GM19193 (cell line): Measurements from ENCODE around the gene BMP2K.

ENCODE experiments used
- POLR2A ChIP-seq: IDR thresholded peaks from 4 replicates; pipeline ENCODE4 v1.6.1; 2011; ENCODE audit not compliant: insufficient read depth, insufficient read length; ENCODE audit errors: extremely low read depth

Gene BMP2K

DNA sequence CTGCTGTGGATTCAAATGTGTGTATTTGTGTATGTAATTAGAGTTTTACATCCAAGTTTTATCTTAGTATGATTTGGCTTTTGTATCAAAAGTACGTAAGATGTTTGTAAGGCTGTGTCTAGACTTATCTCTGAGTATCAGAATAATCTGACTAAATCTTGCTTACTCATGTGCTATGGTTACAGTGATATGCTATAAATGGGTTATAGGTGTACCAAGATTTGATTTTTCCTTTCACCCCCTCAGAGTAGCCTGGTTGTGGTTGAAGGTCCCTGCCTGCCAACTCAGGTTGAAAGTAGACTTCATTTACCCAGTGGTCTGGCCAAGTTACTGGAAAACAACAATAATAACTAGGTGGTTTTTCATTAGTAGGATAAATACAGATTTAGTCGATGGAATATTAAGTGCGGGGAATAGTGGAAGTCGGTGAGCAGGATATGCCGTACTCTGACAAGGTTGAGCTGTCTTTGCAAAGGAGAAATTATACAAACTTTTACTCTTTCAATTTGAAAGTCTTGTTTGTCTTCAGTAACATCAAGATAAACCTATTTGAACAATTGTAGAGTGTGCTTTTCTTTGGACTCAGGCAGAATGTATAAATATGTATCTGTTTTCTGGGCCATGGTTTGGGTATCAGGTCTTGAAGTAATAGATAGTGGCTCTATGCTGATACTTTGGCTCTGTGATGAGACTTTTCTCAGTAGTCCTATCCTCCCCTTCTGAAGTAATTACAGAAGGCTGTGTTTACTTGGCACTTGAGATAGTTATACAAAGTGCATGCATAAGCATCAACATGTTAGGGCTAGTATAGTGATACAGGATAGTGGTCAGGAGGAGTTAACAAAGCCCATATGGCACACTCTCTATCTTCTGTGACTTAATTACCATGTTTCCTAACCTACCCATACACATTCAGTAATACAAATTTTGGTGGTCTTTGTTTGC is 23.7 kb downstream of the BMP2K start:
- TF ChIP-seq POLR2A = no peak

DNA sequence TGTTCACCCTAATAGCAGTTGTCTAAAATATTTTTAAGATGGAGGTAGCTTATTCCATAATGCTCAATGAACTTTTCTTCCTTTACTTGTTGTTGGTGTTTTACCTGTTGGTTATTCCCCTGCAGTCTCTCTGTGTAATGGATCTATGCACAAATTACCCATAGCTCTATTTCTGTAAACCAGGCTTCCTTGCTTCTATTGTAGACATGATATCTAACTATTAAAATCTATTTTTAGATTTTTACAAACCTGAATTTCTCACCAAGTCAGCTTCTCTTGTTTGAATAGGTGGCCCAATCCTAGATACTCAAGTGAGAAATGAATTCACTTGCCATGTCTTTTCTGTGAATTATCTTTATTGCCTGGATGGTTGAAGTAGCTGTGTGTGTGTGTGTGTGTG is 24.8 kb downstream of the BMP2K start:
- TF ChIP-seq POLR2A = no peak

DNA sequence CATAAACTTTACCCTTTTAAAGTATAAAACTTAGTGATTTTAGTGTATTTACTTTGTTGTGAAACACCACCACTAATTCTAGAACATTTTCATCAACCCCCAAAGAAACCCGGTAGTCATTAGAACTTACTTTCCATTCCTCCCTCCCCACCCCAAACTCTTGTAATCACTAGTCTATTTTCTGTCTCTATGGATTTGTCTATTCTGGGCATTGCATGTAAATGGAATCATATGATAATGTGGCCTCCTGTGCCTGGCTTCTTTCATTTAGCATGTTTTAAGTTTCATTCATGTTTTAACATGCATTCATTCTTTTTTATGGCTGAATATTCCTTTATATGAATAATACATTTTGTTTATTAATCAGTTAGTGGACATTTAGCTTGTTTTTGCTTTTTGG is 27.8 kb downstream of the BMP2K start:
- no peak for TF ChIP-seq POLR2A

DNA sequence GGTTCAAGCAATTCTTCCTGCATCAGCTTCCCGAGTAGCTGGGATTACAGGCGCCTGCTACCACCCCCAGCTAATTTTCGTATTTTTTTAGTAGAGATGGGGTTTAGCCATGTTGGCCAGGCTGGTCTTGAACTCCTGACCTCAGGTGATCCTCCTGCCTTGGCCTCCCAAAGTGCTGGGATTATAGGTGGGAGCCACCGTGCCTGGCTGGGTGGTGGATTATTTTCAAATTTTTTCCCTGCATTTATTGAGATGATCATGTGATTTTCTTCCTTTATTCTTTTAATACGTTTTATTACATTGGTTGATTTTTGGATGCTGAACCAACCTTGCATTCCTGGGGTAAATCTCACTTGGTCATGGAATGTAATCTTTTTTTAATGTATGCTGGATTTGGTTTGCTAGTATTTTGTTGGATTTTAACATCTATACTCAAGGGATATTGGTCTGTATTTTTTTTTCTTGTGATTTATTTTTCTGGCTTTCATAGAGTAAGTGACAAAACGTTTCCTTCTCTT is 30.9 kb downstream of the BMP2K start:
- TF ChIP-seq POLR2A = no peak

DNA sequence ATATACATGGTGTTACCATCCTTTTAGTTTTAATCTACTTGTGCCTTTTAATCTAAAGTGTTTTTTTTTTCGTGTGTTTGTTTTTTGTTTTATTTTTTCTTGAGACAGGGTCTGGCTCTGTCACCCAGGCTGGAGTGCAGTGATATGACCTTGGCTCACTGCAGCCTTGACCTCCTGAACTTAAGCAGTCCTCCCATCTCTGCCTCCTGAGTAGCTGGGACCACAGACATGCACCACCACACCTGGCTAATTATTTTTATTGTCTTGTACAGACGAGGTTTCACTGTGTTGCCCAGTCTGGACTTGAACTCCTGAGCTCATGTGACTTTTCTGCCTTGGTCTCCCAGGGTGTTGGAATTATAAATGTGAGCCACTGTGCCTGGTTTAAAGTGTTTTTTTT is 33.1 kb downstream of the BMP2K start:
- TF ChIP-seq POLR2A = no peak

DNA sequence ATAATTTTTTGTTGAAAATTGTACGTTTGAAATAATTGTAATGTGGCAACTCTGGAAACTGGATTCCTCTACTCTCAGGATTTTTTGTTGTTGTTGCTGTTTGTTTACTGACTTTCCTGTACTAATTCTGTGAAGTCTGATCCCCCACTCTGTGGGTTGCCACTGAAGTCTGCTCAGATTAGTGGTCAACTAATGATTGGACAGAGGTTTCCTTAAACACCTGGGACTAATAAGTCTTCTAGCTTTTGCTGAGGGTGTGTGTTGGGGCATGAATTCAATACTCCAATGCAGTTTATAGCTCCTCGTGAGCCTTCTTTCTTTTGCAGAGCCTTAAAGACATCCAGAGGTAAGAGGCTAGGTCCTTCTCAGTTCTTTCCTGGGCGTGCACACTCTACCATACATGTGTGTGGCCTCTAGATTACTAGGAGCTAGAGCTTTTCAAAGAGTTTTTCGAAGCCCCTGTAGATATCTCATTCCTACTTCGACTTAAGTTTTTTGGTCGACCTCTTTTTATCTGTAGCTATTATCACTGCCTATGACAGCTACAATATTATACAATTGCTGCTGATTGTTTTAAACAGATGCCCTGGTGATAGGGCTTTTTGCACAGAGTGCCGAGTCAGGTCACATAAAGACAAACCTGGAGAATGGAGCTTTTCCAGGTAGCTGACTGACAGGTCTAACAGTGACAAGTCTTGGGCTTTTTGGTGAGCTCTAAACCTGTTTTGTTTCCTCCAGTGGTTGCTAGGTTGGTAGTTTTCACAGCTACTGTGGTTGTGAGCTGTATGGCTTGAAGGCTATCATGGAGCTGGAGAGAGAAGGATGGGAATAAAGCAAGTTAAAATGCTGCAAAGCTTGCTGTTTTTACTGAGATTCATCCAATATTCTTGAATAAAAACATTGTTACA is 34.0 kb downstream of the BMP2K start:
- TF ChIP-seq POLR2A = no peak

DNA sequence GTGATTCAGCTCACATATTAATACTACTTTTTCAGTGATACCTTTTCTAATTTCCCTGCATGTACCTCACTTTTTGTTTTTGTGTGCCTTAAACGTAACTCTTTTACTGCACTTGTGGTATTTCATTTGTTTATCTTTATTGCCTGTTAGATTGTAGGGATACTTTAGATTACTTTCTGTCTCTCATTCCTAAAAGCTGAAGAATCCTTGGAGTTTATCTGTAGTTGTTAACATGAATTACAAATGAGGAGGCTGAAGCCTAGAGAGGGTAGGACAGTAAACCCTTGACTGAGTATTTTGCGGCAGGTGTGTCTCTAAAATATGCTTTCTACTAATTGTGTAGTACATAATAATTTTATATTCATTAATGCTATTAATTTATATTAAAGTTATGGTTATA is 34.9 kb downstream of the BMP2K start:
- TF ChIP-seq POLR2A = no peak

DNA sequence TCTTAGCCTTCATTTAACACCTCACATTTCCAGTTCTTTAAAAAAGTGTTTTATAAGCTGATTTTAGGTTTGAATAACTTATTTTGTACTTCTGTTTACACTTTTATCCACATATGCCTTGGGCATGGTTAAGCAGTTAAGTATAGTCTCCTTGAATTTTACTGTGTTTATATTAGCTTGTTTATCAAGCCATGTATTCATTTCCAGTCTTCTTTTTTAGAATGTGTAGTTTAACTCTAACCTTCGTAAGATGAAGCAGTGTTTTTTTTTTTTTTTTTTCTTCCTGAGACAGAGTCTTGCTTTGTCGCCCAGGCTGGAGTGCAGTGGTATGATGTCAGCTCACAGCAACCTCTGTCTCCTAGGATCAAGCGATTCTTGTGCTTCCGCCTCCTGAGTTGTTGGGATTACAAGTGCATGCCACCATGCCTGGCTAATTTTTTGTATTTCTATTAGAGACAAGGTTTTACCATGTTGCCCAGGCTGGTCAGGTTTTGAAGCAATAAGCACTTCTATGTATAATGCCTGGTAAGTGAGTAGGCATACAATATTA is 42.5 kb downstream of the BMP2K start:
- TF ChIP-seq POLR2A = no peak

DNA sequence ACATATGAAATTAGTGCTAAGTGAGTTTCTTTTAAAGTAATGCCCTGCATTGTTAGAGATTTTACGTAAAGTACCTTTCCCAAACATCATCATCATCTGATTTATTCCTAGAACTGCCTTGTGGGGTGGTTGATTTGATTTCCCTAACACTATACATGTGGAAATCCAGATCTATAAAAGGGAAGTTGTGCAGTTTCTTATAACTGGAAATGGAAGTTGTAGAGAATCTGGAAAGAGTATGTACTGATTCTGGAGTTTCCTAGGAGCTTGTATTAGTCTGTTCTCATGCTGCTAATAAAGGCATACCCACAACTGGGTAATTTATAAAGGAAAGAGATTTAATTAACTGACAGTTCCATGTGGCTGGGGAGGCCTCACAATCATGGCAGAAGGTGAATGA is 47.9 kb downstream of the BMP2K start:
- no peak for TF ChIP-seq POLR2A

DNA sequence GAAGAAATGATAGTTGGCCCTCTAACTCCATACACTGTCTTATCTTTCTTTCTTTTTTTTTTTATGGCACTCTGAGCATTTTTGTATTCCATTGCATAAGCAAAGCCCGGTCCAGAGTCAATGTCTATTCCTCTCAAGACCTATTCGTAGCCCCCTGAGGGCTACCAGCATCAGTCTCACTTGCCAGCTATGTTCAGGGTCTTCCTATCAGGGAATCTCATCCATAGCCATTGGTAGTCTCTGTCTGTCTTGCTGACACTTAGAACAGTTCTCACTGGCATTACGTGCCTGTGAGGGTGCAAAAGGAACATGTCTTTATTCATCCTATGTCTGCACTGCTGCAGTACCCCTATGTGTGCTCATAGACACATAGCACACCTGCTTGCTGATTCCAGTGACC is 51.0 kb downstream of the BMP2K start:
- TF ChIP-seq POLR2A = no peak

DNA sequence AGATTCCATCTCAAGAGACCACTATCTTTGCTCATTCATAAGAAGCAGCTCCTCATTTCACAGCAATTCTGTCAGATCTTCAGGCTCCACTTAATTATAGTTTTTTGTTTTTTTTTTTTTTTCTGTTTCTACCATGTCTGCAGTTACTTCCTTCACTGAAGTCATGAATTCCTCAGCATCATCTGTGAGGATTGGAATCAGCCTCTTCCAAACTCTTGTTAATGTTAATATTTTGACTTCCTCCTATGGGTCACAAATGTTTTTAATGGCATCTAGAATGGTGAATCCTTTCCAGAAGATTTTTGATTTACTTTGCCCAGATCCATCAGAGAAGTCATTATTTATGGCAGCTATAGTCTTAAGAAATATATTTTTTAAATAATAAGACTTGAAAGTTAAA is 53.1 kb downstream of the BMP2K start:
- TF ChIP-seq POLR2A = no peak

DNA sequence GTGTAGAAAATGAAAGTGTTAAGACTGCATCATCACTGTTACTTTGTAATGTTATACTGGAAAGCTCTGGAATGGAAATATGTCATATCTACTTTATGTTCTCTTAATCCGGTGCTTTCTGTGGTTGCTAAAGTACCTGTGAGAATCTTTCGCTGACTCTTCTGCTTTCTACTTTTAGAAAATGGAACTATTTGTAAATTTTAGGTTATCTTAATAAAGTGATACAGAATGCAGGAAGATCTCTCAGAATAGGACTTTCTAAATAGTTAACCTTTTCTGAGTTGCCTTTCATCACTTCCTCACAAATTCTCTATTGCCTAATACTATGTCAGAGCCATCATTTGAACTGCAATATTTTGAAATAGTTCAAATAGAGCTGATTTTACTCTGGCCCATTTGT is 69.3 kb downstream of the BMP2K start:
- TF ChIP-seq POLR2A = no peak

DNA sequence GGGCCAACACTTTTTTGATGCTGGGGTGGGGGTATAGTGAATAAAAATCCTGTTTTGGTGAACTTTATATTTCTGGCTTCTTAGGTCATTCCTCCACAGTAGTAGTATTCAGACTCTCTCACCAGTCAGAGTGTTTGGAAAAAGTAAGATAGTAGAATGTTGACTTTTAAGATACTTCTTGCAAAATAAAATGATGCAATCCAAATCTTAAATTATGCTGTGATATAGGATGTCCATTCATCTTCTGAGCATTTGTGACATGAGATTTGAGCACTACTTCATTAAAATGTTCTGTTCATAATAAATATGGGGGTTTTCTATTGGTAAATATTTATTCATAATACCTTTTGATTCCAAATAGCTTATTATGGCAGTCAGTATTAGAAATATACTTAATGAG is 70.1 kb downstream of the BMP2K start:
- no peak for TF ChIP-seq POLR2A

DNA sequence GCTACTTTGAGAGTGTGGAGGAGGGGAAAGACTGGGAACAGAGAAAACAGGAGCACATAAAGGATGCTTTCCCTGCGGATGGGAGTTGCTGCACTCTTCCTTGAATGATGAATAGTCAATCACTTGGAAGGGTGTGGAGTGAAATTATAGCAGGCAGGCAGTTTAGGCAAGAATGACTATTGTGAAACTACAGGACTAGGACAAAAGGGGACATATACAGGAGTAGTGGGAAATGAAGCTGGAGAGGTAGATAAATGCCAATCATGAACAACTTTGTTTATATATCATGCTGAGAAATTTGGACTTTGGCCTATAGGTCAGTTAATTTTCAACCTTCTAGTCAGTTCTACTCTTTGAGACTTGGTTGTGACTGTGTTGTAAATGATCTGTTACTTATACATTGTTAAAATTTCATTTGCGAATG is 86.2 kb downstream of the BMP2K start:
- TF ChIP-seq POLR2A = no peak

DNA sequence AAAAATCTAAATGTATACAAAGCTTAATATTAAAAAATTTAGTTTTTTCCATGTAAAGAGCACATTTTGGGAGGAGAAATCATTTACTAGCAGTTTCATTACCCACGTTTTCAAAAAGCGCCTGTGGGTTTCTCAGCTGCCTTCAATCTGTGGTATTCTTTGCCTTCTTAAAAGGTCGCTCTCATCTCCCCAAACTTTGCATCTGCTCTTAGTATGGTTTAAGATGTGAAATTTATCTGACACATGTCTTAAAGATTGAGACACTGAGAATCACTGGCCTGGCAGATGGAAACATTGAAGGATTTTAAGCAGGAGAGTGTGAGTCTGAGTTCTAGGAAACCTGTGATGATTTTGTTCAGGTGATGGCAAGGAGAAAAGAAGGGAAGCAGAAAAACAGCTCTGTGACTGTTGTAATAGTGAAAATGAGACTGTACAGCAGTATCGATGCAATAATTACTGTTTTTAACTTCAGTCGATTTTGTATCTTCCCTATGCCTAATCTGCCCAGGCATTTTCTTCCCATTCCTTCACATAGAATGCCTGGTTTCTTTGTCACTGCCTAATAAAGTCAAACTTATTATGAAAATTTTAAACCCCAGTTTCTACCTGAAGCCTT is 87.2 kb downstream of the BMP2K start:
- TF ChIP-seq POLR2A = no peak

DNA sequence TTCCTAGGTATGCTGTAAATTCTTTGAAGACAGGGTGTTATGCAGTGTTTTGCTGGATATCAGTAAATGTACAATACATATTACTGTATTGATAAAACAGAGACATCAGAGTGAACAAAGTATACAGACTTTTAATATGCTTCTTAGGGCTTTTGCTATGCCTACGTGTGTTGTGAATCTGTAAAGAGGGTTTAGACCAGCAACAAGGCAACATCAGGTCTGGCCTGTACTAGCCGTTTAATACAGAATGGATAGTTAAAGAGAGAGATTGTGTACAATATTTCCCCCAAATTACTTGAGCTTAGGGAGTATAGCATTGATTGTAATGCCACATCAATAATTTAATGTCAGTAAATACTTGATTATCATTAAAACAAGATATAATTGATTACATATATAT is 87.8 kb downstream of the BMP2K start:
- TF ChIP-seq POLR2A = no peak
